Pons (tissue), 1 donor: ENCODE results near the gene IFT172.
"Not testable (repeated sequence)": the region's sequence is repeated elsewhere in the genome, so short reads cannot be mapped to it uniquely, and the experiment has no call there.

ENCODE experiments used
- DNase-seq: peaks from one replicate; pipeline ENCODE4 v3.0.0-alpha.2; 2016; ENCODE audit warnings: low spot score

The IFT172 gene

GRCh38 chr2:27493948-27494283 is 4.4 kb upstream of the IFT172 start:
- DNase-seq = no peak

- no peak for DNase-seq
Observed at GRCh38 chr2:27492557-27492956, 3.0 kb upstream of the IFT172 start.

- DNase-seq = no peak
Observed at GRCh38 chr2:27489118-27489497, 435 bp downstream of the IFT172 start.

DNA sequence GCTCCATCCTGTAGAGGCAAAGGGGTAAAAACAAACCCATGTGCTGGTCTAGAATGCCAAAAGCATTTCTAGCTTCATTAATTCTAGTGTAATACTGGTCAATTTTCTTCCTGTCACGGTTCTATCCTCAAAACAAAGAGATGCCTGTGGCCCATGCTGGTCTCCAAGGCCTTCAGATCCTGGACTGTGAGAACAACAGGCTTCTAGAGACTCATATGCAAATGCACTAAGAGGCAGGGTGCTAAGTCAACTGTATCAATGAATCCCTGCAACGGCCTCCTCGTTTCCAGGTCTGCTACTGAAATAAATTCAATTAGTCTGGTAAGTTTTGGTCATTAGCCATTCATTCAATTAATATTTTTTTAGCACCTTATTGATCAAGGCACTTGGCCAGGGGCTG is 4.0 kb downstream of the IFT172 start:
- DNase-seq = peak; percentile 90

DNA sequence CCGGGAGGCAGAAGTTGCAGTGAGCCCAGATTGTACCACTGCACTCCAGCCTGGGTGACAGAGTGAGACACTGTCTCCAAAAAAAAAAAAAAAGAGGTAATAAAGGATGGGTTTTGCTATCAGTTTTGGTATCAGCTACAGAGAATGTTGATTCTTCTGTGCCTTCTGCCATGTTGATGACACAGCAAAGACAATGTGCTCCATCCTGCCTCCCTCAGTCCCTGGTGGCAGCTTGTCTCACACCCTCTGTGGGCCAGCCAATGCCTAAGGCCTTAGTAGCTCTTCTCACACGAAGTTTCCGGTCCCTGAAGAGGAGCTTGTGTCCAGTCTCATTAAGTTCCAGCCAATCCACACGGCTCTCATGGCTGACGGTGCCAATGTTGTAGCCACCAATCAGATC is 17.6 kb downstream of the IFT172 start:
- no peak for DNase-seq

GRCh38 chr2:27464443-27464842 is 25.1 kb downstream of the IFT172 start:
- no peak for DNase-seq

DNA sequence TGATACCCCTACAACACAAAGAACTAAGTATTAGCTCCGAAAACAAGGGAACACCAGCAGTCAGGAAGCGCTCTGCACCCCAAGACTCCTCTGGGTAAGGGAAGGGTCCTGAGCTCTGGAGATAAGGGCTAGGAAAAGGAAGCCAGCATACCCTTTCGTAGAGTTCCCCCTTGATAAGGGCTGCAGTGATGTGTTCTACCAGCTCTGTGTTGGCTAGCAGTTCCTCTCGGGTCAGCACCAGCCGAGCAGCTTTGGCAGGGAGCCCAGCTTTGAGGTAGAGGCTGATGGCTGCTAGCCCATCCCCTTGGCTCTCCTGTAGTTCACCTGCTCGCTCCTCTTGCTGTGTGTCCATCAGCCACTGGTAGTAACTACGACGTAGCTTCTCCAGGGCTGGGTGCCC is 28.4 kb downstream of the IFT172 start:
- DNase-seq = no peak

- DNase-seq = no peak
Observed at GRCh38 chr2:27453968-27454367, 35.6 kb downstream of the IFT172 start.

DNA sequence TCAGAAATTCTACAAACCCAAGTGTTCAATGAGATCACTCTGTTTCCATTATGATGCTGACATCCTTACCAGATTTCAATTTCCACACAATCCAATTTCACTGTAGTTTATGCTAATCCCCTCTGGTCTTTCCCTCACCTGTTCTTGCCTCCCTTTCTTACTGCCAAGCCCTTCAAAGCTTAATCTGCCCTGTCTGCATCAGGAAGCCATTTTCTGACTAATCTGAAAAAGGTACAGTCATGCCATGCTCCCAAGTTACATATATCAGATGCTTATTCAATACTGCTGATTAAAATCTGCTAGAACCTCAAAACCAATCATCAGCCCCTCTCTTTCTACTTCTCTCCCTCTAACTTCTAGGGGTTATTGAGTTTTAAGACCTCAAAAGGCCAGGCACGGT is 38.4 kb downstream of the IFT172 start:
- no peak for DNase-seq

GRCh38 chr2:27448381-27448780 is 41.2 kb downstream of the IFT172 start:
- no peak for DNase-seq

GRCh38 chr2:27446057-27446456 is 43.5 kb downstream of the IFT172 start:
- DNase-seq = no peak

DNA sequence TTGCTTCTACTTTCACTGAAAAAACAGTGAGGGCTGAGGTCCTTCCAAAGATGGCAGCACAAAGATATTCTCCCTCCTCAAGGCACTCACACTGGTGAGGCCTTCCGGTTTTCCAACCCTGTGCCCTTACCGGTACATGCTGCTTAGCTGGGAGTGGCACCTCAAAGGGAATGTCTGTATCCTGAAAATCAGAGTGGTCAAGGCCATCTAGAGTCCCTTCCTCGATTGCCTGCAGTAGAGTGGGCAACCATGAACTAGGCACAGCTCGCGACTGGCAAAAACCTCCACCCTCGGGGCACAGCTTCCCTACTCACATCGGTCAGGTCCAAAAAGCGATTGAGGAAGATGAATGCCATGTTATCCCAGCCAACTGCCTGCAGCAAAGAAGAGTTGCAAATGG is 43.9 kb downstream of the IFT172 start:
- no peak for DNase-seq

GRCh38 chr2:27445155-27445554 is 44.4 kb downstream of the IFT172 start:
- DNase-seq = no peak

DNA sequence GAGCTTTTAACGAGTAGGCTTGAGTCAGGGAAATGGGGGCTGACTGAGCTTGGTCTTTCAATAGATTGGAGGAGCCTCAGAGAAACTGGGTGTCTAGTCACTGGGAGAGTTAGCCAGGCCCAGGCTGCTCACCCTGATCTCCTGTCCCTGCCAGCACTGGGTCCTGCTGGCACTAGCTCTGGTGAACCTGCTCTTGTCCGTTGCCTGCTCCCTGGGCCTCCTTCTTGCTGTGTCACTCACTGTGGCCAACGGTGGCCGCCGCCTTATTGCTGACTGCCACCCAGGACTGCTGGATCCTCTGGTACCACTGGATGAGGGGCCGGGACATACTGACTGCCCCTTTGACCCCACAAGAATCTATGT is 46.6 kb downstream of the IFT172 start:
- no peak for DNase-seq

DNA sequence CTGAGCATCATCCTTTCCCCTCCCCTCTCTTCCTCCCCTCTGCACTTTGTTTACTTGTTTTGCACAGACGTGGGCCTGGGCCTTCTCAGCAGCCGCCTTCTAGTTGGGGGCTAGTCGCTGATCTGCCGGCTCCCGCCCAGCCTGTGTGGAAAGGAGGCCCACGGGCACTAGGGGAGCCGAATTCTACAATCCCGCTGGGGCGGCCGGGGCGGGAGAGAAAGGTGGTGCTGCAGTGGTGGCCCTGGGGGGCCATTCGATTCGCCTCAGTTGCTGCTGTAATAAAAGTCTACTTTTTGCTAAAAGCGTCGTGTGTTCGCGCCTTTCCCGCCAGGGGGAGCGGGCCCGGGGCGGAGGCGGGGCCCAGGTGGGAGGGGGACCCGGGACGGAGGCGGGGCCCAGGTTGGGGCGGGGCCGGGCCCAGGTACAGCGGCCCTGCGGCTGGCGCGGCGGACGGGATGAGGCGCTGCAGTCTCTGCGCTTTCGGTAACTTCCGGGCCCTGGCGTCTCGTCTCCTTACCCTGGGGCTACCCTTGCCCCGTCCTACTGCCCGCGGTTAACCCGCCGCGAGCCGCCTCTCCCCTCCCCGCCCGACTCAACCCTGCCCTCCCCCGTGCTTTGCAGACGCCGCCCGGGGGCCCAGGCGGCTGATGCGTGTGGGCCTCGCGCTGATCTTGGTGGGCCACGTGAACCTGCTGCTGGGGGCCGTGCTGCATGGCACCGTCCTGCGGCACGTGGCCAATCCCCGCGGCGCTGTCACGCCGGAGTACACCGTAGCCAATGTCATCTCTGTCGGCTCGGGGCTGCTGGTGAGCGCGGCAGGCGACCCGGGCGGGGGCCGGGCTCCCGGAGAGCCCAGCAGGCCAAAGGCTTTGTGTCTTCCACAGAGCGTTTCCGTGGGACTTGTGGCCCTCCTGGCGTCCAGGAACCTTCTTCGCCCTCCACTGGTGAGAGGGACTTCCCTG is 47.3 kb downstream of the IFT172 start, which contains the start of gene KRTCAP3:
Gene KRTCAP3, plus strand, starts transcription at position 424 of the 962 bp plus-strand sequence. Its CDS starts 32 bp downstream, at position 456.
- no peak for DNase-seq

- DNase-seq = no peak
Observed at GRCh38 chr2:27441226-27441926, 48.2 kb downstream of the IFT172 start.

DNA sequence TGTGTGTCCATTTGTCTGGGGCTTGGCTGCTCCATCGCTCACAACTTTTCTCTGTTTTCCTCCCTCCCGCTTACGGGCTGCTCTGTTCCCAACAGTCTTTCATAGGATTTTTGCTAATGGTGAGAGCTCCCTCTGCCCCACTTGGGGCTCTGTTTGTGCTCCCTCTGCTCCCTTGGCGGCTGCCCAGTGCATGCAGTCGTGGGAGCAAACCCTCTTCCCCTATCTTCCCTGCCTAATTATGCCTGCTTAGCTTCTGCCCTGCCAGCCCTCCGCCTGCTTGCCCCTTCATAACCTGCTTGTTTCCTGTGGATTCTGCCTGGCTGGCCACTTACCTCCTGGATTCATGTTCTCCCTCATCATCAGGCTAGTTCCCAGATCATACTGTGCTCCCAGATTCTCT is 53.9 kb downstream of the IFT172 start:
- no peak for DNase-seq

DNA sequence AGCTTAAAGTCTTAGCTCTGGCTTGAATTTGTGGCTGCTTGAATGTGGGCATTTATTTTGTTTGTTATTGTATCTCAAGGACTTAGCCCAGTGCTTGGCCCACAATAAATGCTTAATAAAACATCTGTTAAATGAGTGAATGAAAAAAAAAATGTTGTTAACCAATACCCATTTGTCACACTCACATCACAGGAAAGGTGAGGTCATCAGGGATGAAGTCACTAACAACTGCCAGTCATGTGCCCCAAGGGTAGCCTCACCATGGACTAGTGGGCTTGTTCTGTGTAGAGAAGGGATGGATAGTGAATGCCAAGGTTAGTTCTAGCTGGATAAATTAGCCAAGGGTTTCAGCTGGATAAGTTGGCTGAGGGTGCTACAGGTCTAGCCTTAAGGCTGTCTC is 58.1 kb downstream of the IFT172 start:
- DNase-seq = no peak

DNA sequence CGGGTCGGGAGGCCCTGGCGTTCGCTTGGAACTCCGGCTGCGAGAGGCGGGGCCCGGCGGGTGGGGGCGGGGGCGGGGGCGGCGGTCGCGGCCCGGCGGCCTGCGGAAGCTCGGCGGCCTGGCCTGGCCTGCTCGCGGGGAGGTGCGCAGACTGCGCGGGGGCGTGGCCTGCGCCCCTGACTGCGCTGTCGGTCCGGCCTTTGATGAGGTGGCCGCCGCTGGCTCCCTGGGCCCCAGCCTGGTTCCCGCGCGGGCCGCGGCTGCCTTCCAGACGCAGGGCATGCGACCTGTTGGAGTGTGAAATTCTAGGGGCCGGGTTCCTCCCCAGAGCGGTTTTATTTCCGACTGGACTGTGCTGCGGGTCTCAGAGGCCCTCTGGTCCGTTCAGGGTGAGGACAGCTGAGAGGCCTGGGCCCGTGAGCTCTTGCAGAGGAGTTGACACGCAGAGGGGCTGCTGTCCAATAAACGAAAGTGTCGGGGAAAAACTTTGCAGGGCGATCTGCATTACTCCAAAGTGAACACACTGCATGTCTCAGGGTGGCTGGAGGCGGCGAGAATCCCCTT is 60.5 kb downstream of the IFT172 start:
- DNase-seq = peak; percentile 48

GRCh38 chr2:27428213-27428977 is 61.1 kb downstream of the IFT172 start, which contains the start of gene NRBP1:
Gene NRBP1, plus strand, starts transcription at chr2:27428631. Its CDS starts 4,643 bp downstream, at chr2:27433274.
- DNase-seq = peak; percentile 93

DNA sequence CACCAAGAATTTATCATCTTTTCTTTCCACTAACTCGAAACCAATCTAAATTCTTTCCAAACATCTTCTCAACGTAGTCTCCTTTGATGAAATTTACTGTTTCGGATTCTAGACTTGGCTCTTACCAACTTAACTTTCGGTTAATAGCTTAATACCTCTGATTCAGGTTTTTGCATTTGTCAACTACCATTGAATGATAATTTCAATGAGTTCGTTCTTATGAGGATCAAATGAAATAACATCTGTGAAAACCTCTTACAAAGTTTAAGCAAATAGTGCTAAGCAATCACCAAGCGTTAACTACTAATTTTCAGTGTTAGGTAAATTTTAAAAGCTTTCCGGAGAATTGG is 61.7 kb downstream of the IFT172 start:
- DNase-seq = peak; percentile 38

DNA sequence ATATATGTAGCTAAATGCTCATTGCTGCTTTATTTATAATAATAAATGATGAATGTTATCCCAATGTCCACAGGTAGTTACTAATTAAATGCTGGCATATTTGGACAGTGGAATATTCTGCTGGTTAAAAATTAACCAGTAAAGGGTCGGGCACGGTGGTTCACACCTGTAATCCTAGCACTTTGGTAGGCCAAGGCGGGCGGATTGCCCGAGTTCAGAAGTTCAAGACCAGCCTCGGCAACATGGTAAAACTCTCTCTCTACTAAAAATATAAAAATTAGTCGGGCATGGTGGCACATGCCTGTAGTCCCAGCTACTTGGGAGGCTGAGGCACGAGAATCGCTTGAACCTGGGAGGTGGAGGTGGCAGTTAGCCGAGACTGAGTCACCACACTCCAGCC is 64.5 kb downstream of the IFT172 start:
- DNase-seq = not testable (repeated sequence)
